GM18507 (cell line): ENCODE measurements around the gene MARCHF4.
"Not testable (repeated sequence)": the region's sequence is repeated elsewhere in the genome, so short reads cannot be mapped to it uniquely, and the experiment has no call there.

ENCODE experiments used
- DNase-seq: peaks from one replicate; pipeline ENCODE4 v3.0.0; 2011; ENCODE audit warnings: low read depth; ENCODE audit not compliant: insufficient read length; ENCODE audit errors: extremely low spot score
- FAIRE-seq: peaks from 2 replicates; lab custom pipeline; 2011; peaks lifted over from hg19 to GRCh38; lab: Jason Lieb, UNC

MARCHF4 gene

DNA sequence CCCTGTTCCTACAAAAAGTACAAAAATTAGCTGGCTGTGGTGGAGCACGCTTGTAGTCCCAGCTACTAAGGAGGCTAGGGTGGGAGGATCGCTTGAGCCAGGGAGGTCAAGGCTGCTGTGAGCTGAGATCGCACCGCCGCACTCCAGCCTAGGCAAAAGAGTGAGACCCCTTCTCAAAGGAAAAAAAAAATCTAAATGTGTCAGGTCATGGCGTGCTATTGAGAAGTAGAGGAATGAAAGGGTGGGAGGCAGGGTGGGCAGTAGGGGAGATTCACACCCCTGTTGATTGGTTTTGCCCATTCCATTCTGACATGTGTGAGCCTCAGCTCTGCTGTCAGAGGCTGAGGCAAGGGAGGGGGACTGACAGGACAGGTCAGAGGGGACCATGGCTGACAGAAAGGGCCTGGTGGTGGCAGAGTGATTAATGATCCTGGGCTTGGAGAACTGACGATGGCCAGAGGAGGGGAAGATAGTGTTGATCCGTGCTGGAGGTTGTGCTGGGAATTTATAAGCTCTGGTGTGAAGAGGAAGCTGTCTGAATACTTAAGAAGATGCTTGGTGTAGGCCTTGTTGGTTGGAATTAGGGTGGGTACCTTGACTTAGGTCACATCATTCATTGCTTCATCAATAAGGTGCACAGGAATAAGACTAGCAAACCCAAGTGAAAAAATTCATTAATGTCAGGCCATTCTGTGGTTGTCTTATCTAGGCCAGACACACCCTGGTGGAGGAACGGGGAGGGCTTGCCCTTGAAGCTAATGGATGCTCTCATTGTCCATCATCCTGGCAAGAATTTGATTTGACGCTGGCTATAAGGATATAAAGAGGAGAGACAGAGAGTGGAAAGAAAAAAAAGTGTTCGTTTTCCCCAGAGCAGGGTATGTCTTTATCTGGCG is 20.9 kb upstream of the MARCHF4 start:
- no peak for FAIRE-seq

DNA sequence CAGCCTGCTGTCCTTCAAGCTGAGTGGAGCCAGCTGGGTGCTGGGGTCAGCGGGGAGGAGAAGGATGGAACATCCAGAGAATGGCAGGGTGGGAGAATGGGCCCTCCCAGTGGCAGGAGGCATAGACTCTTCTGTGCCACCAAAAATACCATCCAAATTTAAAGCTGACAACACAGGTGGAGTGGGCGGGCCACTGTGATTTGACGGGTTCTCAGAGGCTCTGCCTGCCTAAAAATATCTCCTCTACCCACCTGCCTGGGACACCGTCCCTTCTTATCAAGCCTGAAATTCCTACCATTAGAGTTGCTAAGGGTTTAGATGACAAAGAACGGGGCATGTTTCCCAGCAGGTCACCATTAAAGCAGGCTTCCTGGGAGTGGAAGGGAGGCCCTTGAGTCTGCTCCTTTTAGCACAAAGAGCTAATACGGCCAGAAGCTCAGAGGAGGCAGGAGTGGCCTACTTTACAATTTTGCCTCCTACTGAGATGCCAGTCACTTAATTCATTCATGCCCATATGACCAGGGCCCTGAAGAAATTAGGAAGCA is 19.8 kb upstream of the MARCHF4 start:
- FAIRE-seq (no peak), DNase-seq (no peak)

More for the DNA sequence above, 20.9 kb upstream of the MARCHF4 start:
- no peak for DNase-seq

GRCh38 chr2:216391401-216391800 is 19.1 kb upstream of the MARCHF4 start:
- FAIRE-seq (no peak), DNase-seq (no peak)

DNA sequence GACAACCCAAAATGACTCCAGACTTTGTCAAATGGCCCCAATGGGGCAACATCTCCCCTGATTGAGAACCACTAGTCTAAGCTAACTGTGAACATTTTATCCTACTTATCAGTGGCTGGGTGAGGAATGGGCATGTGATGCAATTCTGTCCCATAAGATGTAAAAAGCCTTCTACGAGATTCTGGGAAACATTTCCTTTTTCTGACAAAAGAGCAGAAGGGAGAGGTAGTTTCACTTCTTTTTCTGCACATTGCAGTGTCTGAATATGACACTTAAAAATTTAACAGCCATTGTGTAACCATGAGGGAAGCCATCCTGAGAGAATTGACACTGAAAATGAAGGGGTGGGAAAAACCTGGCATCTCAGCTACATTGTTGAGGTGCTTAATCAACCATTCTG is 17.3 kb upstream of the MARCHF4 start:
- DNase-seq (no peak), FAIRE-seq (no peak)

GRCh38 chr2:216388046-216388884 is 16.0 kb upstream of the MARCHF4 start:
- no peak for DNase-seq
- FAIRE-seq = peak; percentile 57

DNA sequence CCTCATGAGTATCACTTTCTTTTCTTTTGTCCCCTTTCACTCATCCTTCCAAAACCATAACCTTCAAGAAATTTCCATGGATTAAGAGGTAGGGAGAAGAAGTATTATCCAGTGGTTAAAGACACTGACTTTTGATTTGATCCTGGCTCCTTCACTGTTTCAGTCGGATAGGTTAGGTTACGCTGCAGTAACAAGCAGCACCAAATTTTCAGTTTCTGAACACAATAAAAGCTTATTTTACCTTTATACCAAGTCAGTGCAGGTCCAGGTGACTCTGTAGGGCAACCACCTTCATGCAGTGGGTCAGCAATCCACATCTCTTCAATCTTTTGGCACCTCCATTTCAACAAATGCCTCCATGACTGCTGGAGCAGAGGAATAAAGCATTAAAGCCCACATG is 15.0 kb upstream of the MARCHF4 start:
- FAIRE-seq = no peak
- DNase-seq = no peak

DNA sequence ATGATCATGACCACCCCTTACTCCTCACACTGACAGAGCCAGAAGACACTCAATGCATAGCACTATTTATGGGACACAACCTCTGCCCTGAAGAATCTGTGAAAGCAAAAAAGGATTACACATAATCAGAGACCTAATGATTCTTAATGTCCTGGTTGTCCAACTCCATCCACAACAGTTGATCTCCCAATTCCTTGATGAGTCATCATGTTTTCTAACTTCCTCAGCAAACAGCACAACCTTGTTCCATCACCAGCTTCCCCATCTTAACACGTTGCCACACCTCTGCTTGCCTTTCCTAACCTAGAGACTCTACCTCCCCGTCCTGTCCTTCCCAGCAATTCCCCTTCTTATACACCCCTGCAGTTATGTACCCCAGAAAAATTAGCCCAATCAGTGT is 13.2 kb upstream of the MARCHF4 start:
- FAIRE-seq = no peak
- DNase-seq = no peak

DNA sequence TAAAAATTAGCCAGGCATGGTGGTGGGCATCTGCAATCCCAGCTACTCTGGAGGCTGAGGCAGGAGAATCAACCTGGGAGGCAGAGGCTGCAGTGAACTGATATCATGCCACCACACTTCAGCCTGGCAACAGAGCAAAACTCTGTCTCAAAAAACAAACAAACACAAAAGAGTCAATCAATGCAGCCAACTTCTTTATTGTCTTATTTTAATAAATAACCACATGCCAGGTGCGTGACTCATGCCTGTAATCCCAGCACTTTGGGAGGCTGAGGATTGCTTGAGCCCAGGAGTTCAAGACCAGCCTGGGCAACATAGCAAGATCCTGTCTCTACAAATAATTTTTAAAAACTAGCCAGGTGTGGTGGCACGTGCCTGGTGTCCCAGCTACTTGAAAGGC is 12.1 kb upstream of the MARCHF4 start:
- FAIRE-seq, DNase-seq: not testable (repeated sequence)

DNA sequence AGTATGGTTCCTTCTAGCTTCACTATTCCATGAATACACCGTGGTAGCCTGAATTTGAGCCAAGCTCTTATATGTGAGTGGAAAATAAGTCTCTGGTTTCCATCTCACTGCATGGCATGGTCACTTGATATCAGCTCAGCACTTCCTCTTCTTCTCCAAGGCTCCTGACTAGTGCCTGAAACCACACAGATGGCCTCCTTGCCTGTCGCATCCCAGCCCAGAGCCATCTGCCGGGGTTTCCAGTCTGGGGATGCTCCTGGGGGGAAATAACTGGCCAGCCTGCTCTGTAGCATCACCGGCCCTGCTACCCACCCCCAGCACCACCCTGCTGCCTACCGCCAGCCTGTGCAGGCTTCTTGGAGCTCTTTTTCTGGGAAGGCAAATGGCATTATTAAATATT is 7.7 kb upstream of the MARCHF4 start:
- no peak for DNase-seq
- FAIRE-seq = no peak

DNA sequence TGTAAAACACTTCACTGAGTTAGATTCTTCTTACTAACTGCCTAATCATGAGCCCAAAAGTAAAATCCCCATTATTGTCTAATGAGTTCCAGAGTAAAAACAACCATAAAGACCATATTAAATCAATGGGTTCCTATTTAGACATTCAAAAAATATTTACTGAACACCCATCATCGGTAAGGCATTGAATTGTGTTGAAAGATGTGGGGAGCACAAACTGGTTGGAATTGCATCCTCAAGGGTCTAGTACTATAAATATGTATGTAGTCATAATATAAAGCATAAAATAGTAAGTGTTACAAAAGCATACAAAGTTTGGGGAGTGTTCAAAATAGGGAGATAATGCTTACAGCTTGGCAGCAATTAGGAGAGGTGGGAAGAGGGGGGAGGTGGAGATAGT is 3.0 kb upstream of the MARCHF4 start:
- no peak for FAIRE-seq
- no peak for DNase-seq

DNA sequence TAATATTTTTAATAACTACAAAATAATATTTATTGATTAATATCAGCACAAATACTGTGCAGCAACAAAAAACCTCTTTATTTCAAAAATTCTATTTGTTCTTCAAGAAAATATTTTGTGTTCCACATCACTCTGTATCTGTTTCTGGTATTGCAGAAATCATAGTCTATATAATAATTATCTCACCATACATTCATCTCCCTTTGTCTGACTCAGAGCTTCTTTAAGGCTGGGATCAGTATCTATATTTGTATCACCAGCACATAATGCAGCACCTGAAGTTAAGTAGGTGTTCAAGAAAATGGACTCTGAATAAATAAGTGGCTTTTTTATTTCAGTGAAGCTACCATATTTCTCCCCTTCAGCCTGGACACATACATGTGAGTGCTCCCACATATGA is 1.6 kb upstream of the MARCHF4 start:
- DNase-seq (no peak), FAIRE-seq (no peak)

GRCh38 chr2:216372761-216373291 is 543 bp upstream of the MARCHF4 start:
- FAIRE-seq (no peak), DNase-seq (no peak)

GRCh38 chr2:216370961-216371712 is 1.1 kb downstream of the MARCHF4 start:
- FAIRE-seq (no peak), DNase-seq (no peak)

DNA sequence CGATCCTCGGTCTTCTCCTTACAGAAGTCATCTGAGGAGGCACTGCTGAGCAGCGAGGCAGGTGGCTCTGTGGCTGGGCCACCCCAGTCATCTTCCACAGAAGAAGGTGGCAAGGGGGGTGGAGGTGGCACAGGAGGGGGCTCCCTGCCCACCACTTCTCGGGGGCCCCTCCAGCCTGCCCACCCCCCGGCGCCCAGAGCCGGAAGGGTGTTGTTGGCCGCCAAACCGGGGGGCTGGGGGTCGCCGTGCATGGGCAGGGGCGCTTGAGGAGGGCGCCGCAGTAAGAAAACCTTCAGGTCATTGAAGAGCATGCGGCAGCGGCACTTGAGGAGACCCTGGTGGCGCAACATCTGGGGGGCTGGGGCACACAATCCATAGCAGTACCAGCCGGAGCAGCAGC is 2.5 kb downstream of the MARCHF4 start:
- DNase-seq (no peak), FAIRE-seq (no peak)

GRCh38 chr2:216366777-216367471 is 5.4 kb downstream of the MARCHF4 start:
- FAIRE-seq = no peak
- DNase-seq = no peak

DNA sequence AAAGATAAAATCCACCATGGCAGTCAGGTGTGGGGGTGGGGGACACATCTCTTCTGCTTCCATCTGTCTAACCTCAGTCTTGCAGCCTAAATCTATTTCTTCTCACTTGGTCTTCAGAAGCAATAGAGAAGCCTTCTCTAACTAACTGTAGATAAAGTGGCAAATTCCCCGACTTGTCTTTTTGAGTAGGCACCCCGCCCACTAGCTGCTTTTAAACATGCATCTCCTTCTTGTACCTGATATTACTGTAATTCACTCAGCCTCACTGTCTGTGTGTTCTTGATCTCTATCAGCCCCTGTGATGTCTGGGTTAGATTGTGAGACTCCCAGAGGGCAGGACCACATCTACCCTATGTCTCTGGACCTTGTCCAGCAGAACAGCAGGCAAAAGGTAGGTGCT is 6.8 kb downstream of the MARCHF4 start:
- no peak for DNase-seq
- FAIRE-seq = no peak

DNA sequence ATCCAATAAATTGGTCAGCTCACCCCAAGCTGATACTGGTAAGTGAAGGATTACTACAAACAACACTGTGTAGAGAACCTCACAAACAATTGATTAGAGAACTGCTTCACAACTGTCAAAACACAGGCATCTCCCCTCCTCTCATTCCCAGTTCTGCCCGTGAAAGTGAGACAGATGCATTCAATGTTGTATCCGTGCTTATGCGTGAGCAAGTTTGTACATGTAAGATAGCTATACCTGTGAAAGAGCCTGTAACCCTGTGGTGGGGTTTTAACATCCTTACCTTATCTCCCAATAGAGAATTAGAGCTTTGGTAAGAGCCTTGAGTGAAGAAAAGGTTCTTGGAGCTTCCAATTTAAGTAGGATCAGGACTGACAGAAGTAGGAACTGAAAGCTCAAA is 9.1 kb downstream of the MARCHF4 start:
- FAIRE-seq (no peak), DNase-seq (no peak)

DNA sequence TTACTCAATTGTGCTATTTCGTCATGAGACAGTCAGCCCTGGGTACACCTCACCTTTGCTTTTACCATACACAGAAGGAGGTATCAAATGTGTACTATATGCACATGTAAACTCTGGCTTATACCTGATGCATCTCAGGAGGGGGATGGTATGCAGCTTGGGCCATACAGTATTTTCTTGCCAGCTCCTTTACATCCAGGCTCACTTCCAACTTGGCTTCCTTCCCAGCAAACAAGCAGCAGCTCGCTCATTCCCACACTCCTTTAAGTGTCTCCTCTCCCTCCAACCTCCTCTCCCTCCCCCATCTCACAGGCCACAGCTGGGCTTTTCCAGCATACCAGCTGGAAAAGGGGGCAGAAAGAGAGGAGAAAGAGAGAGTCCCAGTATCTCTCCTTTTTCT is 9.6 kb downstream of the MARCHF4 start:
- DNase-seq = no peak
- FAIRE-seq = no peak

DNA sequence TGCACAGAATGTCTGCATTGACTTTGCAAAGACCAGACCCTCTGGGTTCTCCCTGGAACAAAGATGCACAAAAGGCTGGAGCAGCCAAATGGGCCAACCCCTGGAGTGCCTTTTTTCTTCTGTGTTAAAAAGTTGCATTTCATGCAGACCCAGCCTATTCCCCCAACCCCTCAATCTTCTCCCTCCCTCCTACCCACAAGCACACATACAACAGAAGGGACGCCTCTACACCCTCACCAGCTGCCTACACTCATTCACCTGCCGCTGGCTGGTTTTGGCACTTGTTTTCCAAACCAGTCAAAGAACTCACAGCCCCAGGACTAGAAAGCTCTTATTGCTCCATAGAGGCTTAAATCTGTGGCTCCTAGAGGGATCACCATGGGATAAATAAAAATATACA is 16.6 kb downstream of the MARCHF4 start:
- no peak for FAIRE-seq
- DNase-seq = no peak
